Renal cortex interstitium (tissue), 15 donors: ENCODE data around the gene FNDC3A. TPM values are rescaled to one million over a fixed set of nuclear protein-coding genes. Genes with fewer than 3 reads are reported as not detected.

ENCODE experiments used
- DNase-seq, 11 donors: peaks; one replicate each; pipeline ENCODE4 v3.0.0-alpha.2; 2013; ENCODE audit warnings: low read depth in 9 of 11, low spot score in 4 of 11; ENCODE audit errors: extremely low read depth in 1 of 11
- long read RNA-seq, 16 experiments: transcript quantifications; one replicate each; lab custom pipeline, GENCODE V29; 2026
- polyA plus RNA-seq, 3 donors: library from polyadenylated mRNA; unstranded; fragments of 120-200 nt; gene quantifications; one replicate each; pipeline ENCODE4 v1.2.1, GENCODE V29; 2013; ENCODE audit not compliant: insufficient read length in 3 of 3

Gene FNDC3A, protein sequence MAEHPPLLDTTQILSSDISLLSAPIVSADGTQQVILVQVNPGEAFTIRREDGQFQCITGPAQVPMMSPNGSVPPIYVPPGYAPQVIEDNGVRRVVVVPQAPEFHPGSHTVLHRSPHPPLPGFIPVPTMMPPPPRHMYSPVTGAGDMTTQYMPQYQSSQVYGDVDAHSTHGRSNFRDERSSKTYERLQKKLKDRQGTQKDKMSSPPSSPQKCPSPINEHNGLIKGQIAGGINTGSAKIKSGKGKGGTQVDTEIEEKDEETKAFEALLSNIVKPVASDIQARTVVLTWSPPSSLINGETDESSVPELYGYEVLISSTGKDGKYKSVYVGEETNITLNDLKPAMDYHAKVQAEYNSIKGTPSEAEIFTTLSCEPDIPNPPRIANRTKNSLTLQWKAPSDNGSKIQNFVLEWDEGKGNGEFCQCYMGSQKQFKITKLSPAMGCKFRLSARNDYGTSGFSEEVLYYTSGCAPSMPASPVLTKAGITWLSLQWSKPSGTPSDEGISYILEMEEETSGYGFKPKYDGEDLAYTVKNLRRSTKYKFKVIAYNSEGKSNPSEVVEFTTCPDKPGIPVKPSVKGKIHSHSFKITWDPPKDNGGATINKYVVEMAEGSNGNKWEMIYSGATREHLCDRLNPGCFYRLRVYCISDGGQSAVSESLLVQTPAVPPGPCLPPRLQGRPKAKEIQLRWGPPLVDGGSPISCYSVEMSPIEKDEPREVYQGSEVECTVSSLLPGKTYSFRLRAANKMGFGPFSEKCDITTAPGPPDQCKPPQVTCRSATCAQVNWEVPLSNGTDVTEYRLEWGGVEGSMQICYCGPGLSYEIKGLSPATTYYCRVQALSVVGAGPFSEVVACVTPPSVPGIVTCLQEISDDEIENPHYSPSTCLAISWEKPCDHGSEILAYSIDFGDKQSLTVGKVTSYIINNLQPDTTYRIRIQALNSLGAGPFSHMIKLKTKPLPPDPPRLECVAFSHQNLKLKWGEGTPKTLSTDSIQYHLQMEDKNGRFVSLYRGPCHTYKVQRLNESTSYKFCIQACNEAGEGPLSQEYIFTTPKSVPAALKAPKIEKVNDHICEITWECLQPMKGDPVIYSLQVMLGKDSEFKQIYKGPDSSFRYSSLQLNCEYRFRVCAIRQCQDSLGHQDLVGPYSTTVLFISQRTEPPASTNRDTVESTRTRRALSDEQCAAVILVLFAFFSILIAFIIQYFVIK
- polyA plus RNA-seq = 10 to 100 TPM; 71.0 to 88.5 (median 86.9) TPM
- long read RNA-seq, donor 1, full-length matches to known transcripts = 5 of 5 reads
- long read RNA-seq, donor 1, partial matches to known transcripts = 0 of 5 reads
- long read RNA-seq, donor 1, other reads (novel, unspliced or antisense) = 0 of 5 reads
- long read RNA-seq, donor 2, full-length matches to known transcripts = 4 of 9 reads
- long read RNA-seq, donor 2, partial matches to known transcripts = 5 of 9 reads
- long read RNA-seq, donor 2, other reads (novel, unspliced or antisense) = 0 of 9 reads
- long read RNA-seq, donor 3, full-length matches to known transcripts = 9 of 49 reads
- long read RNA-seq, donor 3, partial matches to known transcripts = 27 of 49 reads
- long read RNA-seq, donor 3, other reads (novel, unspliced or antisense) = 13 of 49 reads
- long read RNA-seq, donor 4, partial matches to known transcripts = 5 of 5 reads
- long read RNA-seq, donor 4, other reads (novel, unspliced or antisense) = 0 of 5 reads
- long read RNA-seq, donor 5 = 0 reads
- long read RNA-seq, donor 6, full-length matches to known transcripts = 2 of 9 reads
- long read RNA-seq, donor 6, partial matches to known transcripts = 7 of 9 reads
- long read RNA-seq, donor 6, other reads (novel, unspliced or antisense) = 0 of 9 reads
- long read RNA-seq, donor 7, full-length matches to known transcripts = 3 of 9 reads
- long read RNA-seq, donor 7, partial matches to known transcripts = 6 of 9 reads
- long read RNA-seq, donor 7, other reads (novel, unspliced or antisense) = 0 of 9 reads
- long read RNA-seq, donor 8 = 0 reads
- long read RNA-seq, donor 9, full-length matches to known transcripts = 8 of 8 reads
- long read RNA-seq, donor 9, partial matches to known transcripts = 0 of 8 reads
- long read RNA-seq, donor 9, other reads (novel, unspliced or antisense) = 0 of 8 reads
- long read RNA-seq, donor 10, full-length matches to known transcripts = 3 of 16 reads
- long read RNA-seq, donor 10, partial matches to known transcripts = 5 of 16 reads
- long read RNA-seq, donor 10, other reads (novel, unspliced or antisense) = 8 of 16 reads
- long read RNA-seq, donor 11, full-length matches to known transcripts = 6 of 6 reads
- long read RNA-seq, donor 11, partial matches to known transcripts = 0 of 6 reads
- long read RNA-seq, donor 11, other reads (novel, unspliced or antisense) = 0 of 6 reads
- long read RNA-seq, donor 12 = 0 reads
- long read RNA-seq, donor 13 = 0 reads
- long read RNA-seq, donor 14, full-length matches to known transcripts = 4 of 16 reads
- long read RNA-seq, donor 14, partial matches to known transcripts = 0 of 16 reads
- long read RNA-seq, donor 14, other reads (novel, unspliced or antisense) = 12 of 16 reads
- long read RNA-seq, donor 15 = 0 reads
- long read RNA-seq, donor 16, full-length matches to known transcripts = 13 of 21 reads
- long read RNA-seq, donor 16, partial matches to known transcripts = 8 of 21 reads
- long read RNA-seq, donor 16, other reads (novel, unspliced or antisense) = 0 of 21 reads

DNA sequence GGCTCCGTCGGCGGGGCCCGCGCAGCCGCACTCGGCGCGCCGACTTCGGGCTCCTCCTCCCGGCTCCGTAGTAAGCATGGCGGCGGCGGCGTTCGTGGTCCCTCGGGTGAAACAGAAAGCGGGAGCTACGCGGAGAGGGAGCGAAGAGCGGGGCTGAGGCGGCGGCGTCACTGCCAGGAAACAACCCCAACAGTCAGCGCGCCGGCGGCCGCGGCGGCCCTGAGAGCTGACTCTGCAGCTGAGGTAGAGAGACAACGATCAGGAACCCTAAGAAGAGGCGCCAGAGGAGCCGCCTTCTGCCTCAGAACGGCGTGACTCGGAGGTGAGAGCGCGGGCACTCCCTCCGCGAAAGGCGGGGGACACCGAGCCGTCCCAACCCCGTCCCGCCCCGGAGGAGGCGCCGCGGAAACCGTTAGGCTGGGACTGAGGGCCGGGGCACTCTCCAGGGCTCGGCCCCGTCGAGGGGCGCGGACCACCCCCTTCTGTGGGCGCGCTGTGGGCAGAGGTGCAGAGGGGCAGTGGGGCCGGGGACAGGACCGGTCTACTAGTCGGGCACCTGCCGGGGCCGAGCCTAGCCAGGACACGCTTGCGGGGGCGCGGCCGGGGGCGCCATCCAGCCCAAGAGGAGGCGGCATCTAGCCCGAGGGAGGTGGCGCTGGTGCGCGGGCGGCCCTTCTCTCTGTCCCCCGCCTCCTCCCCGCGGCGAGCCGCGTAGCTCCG lies at the start of gene FNDC3A:
Gene FNDC3A, plus strand, starts transcription at position 57 of the 720 bp plus-strand sequence. CDS start 30,279 bp downstream, outside the sequence.
- DNase-seq = peak; percentile 59 to 78 (median 66)

DNA sequence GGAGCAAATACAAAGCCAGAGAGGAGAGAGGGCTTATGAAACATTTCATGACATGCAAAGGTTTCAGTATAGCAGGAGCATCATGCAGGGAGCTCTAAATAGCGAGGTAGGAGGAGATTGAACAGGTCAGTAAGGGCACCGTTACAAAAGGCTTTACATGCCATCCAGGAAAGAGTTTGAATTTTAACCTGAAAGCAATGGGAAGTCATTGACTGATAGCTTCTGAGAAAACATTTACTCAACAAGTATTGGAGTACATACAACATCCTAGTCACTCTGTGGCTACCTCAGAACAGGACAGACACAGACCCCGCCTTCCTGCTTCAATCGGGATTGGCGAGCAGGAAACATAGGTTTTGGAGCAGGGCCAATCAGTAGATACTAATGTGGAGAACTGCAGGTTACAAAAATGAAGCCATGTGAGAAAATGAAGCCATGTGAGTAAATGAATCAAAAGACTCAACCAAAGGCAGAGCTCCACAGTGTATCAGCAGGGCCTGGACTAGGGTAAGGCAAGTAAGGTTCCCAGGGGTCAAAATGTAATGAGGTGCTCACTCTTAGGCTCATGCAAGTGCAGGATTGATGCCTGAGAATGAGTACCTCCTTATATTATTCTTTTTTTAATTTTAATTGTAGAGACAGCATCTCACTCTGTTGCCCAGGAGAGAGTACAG lies 46.8 kb upstream of the FNDC3A start:
- DNase-seq = no peak

DNA sequence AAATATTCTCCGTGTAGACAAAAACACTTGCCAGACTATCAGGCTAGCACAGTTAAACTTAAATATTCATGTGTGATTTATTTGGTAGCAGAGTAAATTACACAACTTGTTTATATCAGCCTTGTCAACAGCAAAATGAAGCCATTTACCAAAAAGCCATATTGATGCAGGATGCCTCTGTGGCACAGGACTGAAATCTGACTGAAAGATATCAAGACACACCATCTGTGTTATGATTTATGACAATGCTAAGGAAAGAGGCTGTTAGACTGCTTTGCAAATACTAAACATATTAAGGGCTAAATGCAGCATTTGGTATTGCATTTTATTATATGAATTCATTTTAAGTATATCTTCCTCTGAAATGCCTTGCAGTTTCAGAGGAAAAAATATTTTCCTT lies 44.8 kb upstream of the FNDC3A start:
- DNase-seq = no peak

DNA sequence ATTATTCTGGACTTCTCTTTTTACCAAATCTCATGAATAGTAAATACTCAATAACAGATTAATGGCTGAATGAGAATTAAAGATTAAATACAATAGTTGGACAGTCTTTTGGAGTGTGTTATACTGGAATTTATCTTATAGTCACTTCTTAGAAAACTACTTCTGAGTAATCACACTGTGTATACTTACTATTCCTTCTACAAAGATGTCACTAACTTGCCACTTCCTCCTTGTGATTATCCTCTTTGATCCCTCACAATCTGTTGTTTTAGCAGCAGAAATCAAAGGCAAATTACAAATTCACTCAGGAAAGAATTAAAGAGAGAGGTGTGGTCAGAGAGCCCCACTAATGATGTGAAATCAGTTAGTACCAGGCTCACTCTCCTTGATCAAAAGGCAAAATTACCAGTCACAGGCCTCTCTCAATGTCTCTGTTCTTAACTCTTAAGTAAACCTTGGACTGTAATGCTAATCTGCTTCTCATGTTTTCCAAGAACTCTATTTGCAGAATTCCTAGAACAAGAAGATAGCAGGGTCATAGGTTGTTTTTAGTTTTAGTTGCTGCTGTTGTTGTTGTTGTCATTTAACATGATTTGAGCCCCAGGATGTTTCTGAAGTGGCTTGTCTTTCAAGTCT lies 37.3 kb upstream of the FNDC3A start:
- DNase-seq = no peak

DNA sequence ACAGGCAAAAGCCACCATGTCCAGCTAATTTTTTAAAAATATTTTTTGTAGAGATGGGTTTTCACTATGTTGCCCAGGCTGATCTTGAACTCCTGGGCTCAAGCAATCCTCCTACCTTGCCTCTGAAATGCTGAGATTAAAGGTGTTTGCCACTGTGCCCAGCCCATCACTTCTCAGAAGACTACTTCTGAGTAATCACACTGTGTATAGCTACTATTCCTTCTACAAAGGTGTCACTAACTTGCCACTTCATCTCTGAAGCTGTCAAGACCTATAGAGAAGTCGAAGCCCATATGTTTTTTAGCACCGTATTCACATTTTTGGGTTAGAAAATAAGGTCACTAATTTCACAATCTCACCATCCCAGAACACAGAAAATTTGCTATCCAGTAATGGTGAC lies 36.0 kb upstream of the FNDC3A start:
- DNase-seq = no peak

DNA sequence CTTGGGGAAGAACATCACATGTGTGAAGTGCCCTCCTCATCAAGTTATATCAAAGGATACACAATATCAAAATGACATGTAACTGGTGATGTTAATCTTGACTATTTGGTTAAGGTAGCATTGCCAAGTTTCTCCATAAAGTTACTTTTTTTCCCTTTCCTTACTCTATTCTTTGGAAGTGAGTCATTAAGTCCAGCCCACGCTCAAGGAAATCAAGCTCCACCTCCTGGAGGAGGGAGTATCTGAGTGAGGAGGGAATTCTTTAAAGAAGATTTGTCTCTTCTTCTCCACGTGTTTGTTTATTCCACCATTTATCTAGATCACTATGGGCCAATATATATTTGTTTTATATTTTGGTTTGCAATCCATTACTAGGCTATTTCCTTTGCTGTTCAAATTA lies 33.6 kb upstream of the FNDC3A start:
- DNase-seq = no peak

DNA sequence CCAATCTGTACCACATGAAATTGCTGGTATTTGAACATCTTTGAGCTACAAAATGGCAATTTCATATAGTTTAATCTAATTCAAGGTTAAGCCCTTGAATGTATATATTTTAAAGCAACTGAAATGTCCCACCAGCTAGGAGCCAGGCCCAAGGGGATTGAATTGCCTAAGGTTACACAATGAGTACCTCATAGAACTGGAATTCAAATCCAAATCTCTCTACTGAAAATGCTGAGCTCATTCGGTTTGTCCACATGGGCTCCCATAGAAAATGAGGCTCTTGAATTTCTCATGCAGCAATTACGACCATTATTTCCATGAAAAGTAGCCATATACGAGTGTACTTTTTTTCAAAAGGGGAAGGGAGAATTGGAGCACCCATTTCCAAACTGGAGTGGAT lies 31.5 kb upstream of the FNDC3A start:
- no peak for DNase-seq

DNA sequence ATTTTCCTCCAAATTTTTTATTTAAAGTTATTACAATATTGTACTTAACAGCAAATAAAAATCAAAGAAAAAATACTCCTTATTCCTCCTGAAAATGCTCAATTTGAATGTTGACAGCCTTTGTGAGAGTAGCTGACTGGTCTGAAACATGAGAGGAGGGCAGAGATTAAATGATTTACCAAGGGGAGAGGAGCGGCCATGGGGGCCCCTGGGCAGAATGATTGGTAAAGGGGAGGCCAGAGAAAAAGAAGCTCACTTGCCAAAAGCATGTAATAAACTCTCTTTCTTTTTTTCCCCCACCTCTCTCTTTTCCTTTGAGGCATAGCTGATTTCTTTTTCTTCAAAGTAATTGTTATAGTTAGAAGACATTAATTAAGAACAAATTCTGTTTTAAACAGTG lies 30.1 kb upstream of the FNDC3A start:
- DNase-seq = no peak

DNA sequence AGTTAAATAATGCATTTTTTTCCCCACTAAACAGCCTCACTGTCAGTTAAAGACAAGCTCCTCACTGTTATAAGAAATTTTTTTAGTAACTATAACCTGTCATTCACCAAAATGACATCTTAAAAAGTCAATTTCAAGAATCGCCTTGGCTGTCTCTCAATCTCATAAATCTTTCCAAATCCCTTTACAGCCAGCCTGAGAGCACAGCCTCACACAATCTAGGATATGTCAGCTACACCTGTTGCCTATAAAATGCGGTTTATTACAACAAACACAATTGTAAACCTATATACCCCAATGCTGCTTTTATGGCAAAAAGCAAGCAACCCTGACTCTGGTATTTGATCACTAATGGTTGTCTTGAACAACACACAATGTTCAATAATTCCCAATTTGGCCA lies 29.5 kb upstream of the FNDC3A start:
- DNase-seq = no peak

DNA sequence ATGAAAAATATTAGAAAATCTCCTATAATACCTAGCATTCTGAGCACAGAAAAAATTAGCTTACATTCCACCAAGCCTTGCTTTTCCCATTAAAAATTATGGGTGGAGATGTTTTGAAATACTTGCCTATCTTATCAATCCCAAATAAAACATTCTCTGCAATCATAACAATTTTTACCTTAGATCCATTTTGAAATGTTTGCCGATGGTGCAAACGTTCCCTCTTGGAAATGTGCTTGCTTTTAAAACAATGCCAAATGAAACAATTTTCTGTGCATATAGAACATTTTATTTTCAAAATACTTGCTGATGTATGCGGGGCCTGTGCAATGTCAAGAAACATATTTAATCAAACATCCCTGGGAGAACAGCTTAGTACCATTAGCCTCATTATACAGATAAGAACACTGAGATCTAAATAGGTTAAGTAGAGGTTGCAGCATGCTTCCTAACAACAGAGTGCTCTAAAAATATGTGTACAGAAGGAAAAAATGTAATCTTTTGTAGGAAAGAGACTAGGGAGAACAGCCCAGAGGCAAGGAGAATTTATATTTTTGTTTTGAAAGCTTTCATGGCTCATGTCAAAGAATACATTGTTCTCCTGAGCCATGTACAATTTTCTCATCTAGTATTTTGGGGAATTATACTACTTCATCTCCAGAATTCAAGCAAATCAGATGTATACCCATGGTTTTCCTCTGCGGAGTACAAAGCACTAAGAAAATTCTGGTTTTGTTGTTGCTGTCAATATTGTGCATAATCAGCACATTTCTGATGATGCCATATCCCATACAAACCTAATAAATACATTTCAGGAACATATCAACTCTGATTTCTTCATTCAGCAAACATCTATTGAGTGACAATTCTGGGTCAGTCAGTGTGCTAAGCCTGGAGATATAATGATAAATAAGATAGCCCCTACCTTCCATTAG lies 25.9 kb upstream of the FNDC3A start:
- DNase-seq = no peak

DNA sequence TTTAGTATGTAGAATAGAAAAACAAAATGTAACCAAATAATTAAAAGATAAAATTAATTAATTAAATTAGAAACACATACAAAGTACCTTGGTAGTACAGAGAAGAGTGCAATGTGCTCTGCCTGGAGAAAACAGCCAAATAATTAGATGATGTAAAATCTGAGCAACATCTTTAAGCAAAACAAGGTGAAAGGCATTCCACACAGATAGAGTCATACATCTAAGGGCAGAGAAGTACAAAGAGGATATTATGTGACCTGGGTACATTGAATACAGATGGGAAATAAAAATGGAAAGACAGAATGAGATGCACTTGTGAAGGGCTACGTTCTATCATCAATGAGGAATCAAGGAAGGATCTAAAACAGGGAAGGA lies 25.2 kb upstream of the FNDC3A start:
- no peak for DNase-seq

DNA sequence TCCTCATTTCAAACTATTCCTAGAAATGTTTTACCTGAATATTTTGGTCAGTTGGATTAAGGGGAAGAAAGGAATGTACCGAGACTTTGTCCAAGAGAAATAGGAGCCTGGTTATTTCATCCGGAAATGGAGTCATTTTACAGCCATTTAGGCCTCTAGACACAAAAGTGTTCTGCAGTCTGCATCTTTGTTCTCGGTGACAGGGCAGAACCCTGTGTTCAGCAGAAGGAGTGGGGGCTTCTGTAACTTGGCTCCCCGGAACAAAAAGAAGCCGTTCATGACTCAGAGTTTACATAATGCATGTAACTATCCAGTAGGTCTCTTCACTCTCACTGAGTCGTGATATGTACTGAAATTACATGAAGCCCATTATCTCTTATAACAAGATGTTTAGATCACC lies 21.6 kb upstream of the FNDC3A start:
- peak in 2 of 11 donors; percentile 9 to 46 for DNase-seq

DNA sequence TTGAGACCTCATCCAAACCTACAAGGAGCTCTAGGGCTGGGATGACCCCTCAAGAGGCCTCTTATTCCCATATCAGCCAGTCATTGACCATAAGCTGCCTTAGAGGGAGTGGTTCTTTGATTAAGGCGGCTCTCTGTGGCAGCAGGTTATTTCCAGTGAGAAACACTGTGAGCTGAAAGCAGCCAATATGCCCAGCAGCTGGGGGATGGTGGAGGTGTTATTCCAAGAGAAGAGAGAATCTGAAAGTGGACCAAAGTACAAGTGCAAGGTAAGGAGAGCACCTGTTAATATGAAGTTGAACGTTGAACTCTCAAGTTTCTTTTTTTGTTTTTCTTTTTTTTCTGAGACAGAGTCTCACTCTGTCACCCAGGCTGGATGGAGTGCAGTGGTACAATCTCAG lies 20.2 kb upstream of the FNDC3A start:
- DNase-seq = no peak

DNA sequence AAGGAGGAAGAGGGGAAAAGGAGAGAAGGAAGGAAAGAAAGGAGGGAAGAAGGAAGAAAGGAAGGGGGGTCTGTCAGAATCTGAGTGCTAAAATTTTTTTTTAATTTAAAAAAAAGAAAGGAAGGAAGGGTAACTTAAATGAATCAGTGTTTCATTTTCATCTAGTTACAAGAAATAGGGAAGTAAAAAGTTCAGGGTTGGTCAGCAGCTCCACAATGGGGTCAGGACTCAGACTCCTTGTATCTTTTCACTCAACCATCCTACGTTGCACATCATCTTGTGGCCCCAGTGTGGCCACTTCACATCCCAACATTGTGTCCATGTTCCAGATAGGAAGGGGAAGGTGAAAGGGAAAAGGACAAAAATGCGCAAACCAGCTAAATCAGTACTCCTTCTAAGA lies 14.3 kb upstream of the FNDC3A start:
- DNase-seq = no peak
